Measurements from ENCODE around the gene NCKAP5. TPM values are rescaled to one million over a fixed set of nuclear protein-coding genes. Genes with fewer than 3 reads are reported as not detected.

The NCKAP5 gene
- total and polyA plus RNA-seq, 4 donors, result 0.57 to 2.8 (median 2.4) TPM

DNA sequence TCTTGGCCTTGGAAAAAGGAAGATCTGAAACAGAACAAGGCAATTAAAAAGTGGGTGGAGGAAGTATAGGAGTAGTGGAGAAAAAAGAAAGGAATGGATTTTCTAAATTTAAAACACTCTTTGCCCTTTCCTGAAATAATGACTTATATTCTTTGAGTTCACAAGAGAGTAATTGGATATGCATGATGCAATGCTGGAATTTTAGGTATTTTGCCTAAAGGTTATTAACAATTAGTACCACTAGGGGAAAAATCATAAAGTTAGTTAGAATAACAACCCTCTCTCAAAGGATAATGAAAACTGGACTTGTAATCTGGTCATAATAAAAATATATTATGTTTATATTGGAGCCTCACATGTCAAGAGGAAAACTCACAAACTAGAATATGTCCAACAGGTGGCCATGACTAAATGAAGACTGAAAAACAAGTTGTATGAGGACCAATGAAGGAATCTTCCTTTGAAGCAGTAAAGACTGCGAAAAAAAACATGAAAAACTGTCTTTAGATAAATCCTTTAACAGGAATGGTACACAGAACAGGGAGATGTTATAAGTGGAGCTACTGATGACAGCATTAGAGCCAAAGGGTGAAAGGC is 281.8 kb downstream of the NCKAP5 start:
- H3K36me3 ChIP-seq (ENCODE audit: control insufficient read depth in 4 of 4, insufficient read depth in 3 of 4, low read depth in 1 of 4, low read length in 3 of 4), result peaks cover 0 to 1% (median 0%) of the 10 kb centered on the region in 4 donors
- no peaks in the 10 kb centered on the region for H3K9me3 ChIP-seq (ENCODE audit: control insufficient read depth in 4 of 4, low read length in 3 of 4)
- WGBS, result 91% methylated on average over 1 of the region's 1 CpG
- no peaks in the 10 kb centered on the region for H3K4me1 ChIP-seq (ENCODE audit: control insufficient read depth in 4 of 4, insufficient read depth in 4 of 4, low read length in 3 of 4)
- no peaks in the 10 kb centered on the region for H3K27me3 ChIP-seq (ENCODE audit: control insufficient read depth in 4 of 4, insufficient read depth in 4 of 4, low read length in 3 of 4)
- no peak overlapping the region for H3K4me3 ChIP-seq (ENCODE audit: low read depth in 1 of 3, low read length in 3 of 3)
- no peak for DNase-seq (ENCODE audit: low spot score)
- TF ChIP-seq FOXA1 (IDR thresholded peaks at IDR 0.05) (no peak), JUND (IDR thresholded peaks at IDR 0.05) (no peak), NR2F2 (IDR thresholded peaks at IDR 0.05) (no peak), EGR1 (IDR thresholded peaks at IDR 0.05; ENCODE audit: low read depth in 2 of 2) (no peak), GABPA (IDR thresholded peaks at IDR 0.05 in 1 of 2, conservative IDR thresholded peaks at IDR 0.05 in 1 of 2) (no peak), RXRA (IDR thresholded peaks at IDR 0.05) (no peak), HNF4G (IDR thresholded peaks at IDR 0.05) (no peak), YY1 (IDR thresholded peaks at IDR 0.05) (no peak), TAF1 (conservative IDR thresholded peaks at IDR 0.05) (no peak), RAD21 (IDR thresholded peaks at IDR 0.05) (no peak), FOXA2 (IDR thresholded peaks at IDR 0.05) (no peak), SP1 (IDR thresholded peaks at IDR 0.05) (no peak), HNF4A (conservative IDR thresholded peaks at IDR 0.05) (no peak)
- TF ChIP-seq, protein P1, sequence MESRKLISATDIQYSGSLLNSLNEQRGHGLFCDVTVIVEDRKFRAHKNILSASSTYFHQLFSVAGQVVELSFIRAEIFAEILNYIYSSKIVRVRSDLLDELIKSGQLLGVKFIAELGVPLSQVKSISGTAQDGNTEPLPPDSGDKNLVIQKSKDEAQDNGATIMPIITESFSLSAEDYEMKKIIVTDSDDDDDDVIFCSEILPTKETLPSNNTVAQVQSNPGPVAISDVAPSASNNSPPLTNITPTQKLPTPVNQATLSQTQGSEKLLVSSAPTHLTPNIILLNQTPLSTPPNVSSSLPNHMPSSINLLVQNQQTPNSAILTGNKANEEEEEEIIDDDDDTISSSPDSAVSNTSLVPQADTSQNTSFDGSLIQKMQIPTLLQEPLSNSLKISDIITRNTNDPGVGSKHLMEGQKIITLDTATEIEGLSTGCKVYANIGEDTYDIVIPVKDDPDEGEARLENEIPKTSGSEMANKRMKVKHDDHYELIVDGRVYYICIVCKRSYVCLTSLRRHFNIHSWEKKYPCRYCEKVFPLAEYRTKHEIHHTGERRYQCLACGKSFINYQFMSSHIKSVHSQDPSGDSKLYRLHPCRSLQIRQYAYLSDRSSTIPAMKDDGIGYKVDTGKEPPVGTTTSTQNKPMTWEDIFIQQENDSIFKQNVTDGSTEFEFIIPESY (IDR thresholded peaks at IDR 0.05), result no peak
- TF ChIP-seq, protein P2, sequence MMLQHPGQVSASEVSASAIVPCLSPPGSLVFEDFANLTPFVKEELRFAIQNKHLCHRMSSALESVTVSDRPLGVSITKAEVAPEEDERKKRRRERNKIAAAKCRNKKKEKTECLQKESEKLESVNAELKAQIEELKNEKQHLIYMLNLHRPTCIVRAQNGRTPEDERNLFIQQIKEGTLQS (IDR thresholded peaks at IDR 0.05), result no peak
- TF ChIP-seq, protein P3, sequence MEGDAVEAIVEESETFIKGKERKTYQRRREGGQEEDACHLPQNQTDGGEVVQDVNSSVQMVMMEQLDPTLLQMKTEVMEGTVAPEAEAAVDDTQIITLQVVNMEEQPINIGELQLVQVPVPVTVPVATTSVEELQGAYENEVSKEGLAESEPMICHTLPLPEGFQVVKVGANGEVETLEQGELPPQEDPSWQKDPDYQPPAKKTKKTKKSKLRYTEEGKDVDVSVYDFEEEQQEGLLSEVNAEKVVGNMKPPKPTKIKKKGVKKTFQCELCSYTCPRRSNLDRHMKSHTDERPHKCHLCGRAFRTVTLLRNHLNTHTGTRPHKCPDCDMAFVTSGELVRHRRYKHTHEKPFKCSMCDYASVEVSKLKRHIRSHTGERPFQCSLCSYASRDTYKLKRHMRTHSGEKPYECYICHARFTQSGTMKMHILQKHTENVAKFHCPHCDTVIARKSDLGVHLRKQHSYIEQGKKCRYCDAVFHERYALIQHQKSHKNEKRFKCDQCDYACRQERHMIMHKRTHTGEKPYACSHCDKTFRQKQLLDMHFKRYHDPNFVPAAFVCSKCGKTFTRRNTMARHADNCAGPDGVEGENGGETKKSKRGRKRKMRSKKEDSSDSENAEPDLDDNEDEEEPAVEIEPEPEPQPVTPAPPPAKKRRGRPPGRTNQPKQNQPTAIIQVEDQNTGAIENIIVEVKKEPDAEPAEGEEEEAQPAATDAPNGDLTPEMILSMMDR (IDR thresholded peaks at IDR 0.05; ENCODE audit: low read depth, low read length, missing input control), result no peak
- TF ChIP-seq, protein P4, sequence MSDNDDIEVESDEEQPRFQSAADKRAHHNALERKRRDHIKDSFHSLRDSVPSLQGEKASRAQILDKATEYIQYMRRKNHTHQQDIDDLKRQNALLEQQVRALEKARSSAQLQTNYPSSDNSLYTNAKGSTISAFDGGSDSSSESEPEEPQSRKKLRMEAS (IDR thresholded peaks at IDR 0.05), result no peak
- H3K27ac ChIP-seq (ENCODE audit: low read depth in 1 of 2, low read length in 2 of 2), result no peak overlapping the region
- H3K9ac ChIP-seq (ENCODE audit: low read depth in 1 of 2, low read length in 2 of 2), result no peak overlapping the region

DNA sequence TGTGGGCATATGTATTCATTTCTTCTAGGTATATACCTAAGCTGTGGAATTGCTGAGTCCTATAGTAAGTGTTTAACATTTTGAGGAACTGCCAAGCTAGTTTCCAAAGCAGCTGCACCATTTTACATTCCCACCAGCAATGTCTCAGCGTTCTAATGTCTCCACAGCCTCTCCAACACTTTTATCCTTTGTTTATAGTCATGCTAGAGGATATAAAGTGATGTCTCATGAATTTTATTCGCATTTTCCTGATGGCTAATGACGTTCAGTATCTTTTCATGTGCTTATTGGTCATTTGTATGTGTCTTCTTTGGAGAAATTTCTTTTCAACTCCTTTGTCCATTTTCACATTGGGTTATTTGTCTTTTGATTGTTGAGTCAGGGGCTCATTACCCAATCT is 295.2 kb downstream of the NCKAP5 start:
- H3K4me3 ChIP-seq (ENCODE audit: low read depth in 1 of 3, low read length in 3 of 3), result no peak overlapping the region
- no peaks in the 10 kb centered on the region for H3K36me3 ChIP-seq (ENCODE audit: control insufficient read depth in 4 of 4, insufficient read depth in 3 of 4, low read depth in 1 of 4, low read length in 3 of 4)
- DNase-seq (ENCODE audit: low spot score), result no peak
- no peaks in the 10 kb centered on the region for H3K9me3 ChIP-seq (ENCODE audit: control insufficient read depth in 4 of 4, low read length in 3 of 4)
- H3K27ac ChIP-seq (ENCODE audit: low read depth in 1 of 2, low read length in 2 of 2), result no peak overlapping the region
- TF ChIP-seq, protein P5, sequence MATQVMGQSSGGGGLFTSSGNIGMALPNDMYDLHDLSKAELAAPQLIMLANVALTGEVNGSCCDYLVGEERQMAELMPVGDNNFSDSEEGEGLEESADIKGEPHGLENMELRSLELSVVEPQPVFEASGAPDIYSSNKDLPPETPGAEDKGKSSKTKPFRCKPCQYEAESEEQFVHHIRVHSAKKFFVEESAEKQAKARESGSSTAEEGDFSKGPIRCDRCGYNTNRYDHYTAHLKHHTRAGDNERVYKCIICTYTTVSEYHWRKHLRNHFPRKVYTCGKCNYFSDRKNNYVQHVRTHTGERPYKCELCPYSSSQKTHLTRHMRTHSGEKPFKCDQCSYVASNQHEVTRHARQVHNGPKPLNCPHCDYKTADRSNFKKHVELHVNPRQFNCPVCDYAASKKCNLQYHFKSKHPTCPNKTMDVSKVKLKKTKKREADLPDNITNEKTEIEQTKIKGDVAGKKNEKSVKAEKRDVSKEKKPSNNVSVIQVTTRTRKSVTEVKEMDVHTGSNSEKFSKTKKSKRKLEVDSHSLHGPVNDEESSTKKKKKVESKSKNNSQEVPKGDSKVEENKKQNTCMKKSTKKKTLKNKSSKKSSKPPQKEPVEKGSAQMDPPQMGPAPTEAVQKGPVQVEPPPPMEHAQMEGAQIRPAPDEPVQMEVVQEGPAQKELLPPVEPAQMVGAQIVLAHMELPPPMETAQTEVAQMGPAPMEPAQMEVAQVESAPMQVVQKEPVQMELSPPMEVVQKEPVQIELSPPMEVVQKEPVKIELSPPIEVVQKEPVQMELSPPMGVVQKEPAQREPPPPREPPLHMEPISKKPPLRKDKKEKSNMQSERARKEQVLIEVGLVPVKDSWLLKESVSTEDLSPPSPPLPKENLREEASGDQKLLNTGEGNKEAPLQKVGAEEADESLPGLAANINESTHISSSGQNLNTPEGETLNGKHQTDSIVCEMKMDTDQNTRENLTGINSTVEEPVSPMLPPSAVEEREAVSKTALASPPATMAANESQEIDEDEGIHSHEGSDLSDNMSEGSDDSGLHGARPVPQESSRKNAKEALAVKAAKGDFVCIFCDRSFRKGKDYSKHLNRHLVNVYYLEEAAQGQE (IDR thresholded peaks at IDR 0.05), result no peak
- TF ChIP-seq EGR1 (IDR thresholded peaks at IDR 0.05; ENCODE audit: low read depth in 2 of 2) (no peak), RXRA (IDR thresholded peaks at IDR 0.05) (no peak), TAF1 (conservative IDR thresholded peaks at IDR 0.05) (no peak), JUND (IDR thresholded peaks at IDR 0.05) (no peak), HNF4A (conservative IDR thresholded peaks at IDR 0.05) (no peak)
- TF ChIP-seq, protein P4 (IDR thresholded peaks at IDR 0.05), result no peak
- H3K4me1 ChIP-seq (ENCODE audit: control insufficient read depth in 4 of 4, insufficient read depth in 4 of 4, low read length in 3 of 4), result no peaks in the 10 kb centered on the region
- H3K9ac ChIP-seq (ENCODE audit: low read depth in 1 of 2, low read length in 2 of 2), result no peak overlapping the region
- H3K27me3 ChIP-seq (ENCODE audit: control insufficient read depth in 4 of 4, insufficient read depth in 4 of 4, low read length in 3 of 4), result no peaks in the 10 kb centered on the region
- 84% methylated on average over 3 of the region's 3 CpGs for WGBS
